ENCODE data around the gene EXOC3.
"Not testable (repeated sequence)": the region's sequence is repeated elsewhere in the genome, so short reads cannot be mapped to it uniquely, and the experiment has no call there.

EXOC3 gene

GRCh38 chr5:398475-399295 is 44.3 kb upstream of the EXOC3 start:
- no peak overlapping the region for H3K27ac ChIP-seq

GRCh38 chr5:399296-400281 is 43.4 kb upstream of the EXOC3 start:
- H3K27ac ChIP-seq, result no peak overlapping the region

More at GRCh38 chr5:398475-399295, 44.3 kb upstream of the EXOC3 start:
- no peak for TF ChIP-seq CTCF (conservative IDR thresholded peaks at IDR 0.05)

GRCh38 chr5:400282-401145 is 42.5 kb upstream of the EXOC3 start:
- no peak overlapping the region for H3K27ac ChIP-seq
- TF ChIP-seq CTCF (conservative IDR thresholded peaks at IDR 0.05), result no peak

More at GRCh38 chr5:399296-400281, 43.4 kb upstream of the EXOC3 start:
- no peak for TF ChIP-seq CTCF (conservative IDR thresholded peaks at IDR 0.05)

GRCh38 chr5:401146-402034 is 41.6 kb upstream of the EXOC3 start:
- TF ChIP-seq CTCF (conservative IDR thresholded peaks at IDR 0.05), result no peak
- H3K27ac ChIP-seq, result no peak overlapping the region

GRCh38 chr5:402219-402614 is 40.8 kb upstream of the EXOC3 start:
- not testable (repeated sequence) for H3K27ac ChIP-seq

GRCh38 chr5:402615-403359 is 40.2 kb upstream of the EXOC3 start:
- no peak for TF ChIP-seq CTCF (conservative IDR thresholded peaks at IDR 0.05)
- no peak overlapping the region for H3K27ac ChIP-seq

Data from VCaP (cell line).